Occipital lobe (tissue), 2 donors: ENCODE results near the gene LARGE1. TPM values are rescaled to one million over a fixed set of nuclear protein-coding genes. Genes with fewer than 3 reads are reported as not detected.
"Not testable (repeated sequence)": the region's sequence is repeated elsewhere in the genome, so short reads cannot be mapped to it uniquely, and the experiment has no call there.

Experiments used
- DNase-seq: peaks from one replicate; lab custom pipeline; 2025; lab: John Stamatoyannopoulos, UW
- total RNA-seq: library from RNA; depleted of rRNA; stranded (reverse); fragments of >200 nt; gene quantifications from one replicate; pipeline ENCODE4 v1.2.3, GENCODE V29; 2014

The LARGE1 gene
- total RNA-seq, 1 donor from 2014 or later, result 37.3 TPM

- no peak for DNase-seq
These were observed 539.3 kb downstream of the LARGE1 start for GRCh38 chr22:33380789-33381530.

- no peak for DNase-seq
These were observed 540.4 kb downstream of the LARGE1 start for GRCh38 chr22:33379836-33380235.

GRCh38 chr22:33372875-33373274, 547.4 kb downstream of the LARGE1 start:
- no peak for DNase-seq

GRCh38 chr22:33363256-33363655, 557.0 kb downstream of the LARGE1 start:
- DNase-seq, result not testable (repeated sequence)

- no peak for DNase-seq
These were observed 557.6 kb downstream of the LARGE1 start for GRCh38 chr22:33362702-33363101.

- DNase-seq, result no peak
These were observed 558.7 kb downstream of the LARGE1 start for GRCh38 chr22:33361581-33361980.

GRCh38 chr22:33357981-33358399, 562.3 kb downstream of the LARGE1 start:
- no peak for DNase-seq

- no peak for DNase-seq
These were observed 565.3 kb downstream of the LARGE1 start for GRCh38 chr22:33354928-33355327.

- DNase-seq, result no peak
These were observed 566.8 kb downstream of the LARGE1 start for GRCh38 chr22:33353502-33353901.

- no peak for DNase-seq
These were observed 567.5 kb downstream of the LARGE1 start for GRCh38 chr22:33352768-33353167.

- DNase-seq, result no peak
These were observed 569.3 kb downstream of the LARGE1 start for GRCh38 chr22:33350961-33351360.

GRCh38 chr22:33350491-33350890, 569.8 kb downstream of the LARGE1 start:
- DNase-seq, result no peak

GRCh38 chr22:33347002-33347401, 573.3 kb downstream of the LARGE1 start:
- DNase-seq, result no peak

GRCh38 chr22:33341611-33342010, 578.7 kb downstream of the LARGE1 start:
- no peak for DNase-seq

GRCh38 chr22:33337524-33337923, 582.8 kb downstream of the LARGE1 start:
- no peak for DNase-seq

GRCh38 chr22:33335611-33336279, 584.5 kb downstream of the LARGE1 start:
- DNase-seq, result no peak

- no peak for DNase-seq
These were observed 587.7 kb downstream of the LARGE1 start for GRCh38 chr22:33332538-33332937.

GRCh38 chr22:33331017-33331416, 589.3 kb downstream of the LARGE1 start:
- DNase-seq, result no peak

GRCh38 chr22:33330534-33330933, 589.7 kb downstream of the LARGE1 start:
- DNase-seq, result no peak

- DNase-seq, result no peak
These were observed 590.9 kb downstream of the LARGE1 start for GRCh38 chr22:33329398-33329797.

- DNase-seq, result no peak
These were observed 591.4 kb downstream of the LARGE1 start for GRCh38 chr22:33328789-33329296.

GRCh38 chr22:33327348-33327860, 592.9 kb downstream of the LARGE1 start:
- no peak for DNase-seq
